Activated T-cell treated with anti-CD3 and anti-CD28 coated beads for 48 hours (primary cell): ENCODE measurements around the gene PDE4DIP.
"Not testable (repeated sequence)": the region's sequence is repeated elsewhere in the genome, so short reads cannot be mapped to it uniquely, and the experiment has no call there.

Source experiments
- DNase-seq: peaks from one replicate; pipeline ENCODE4 v3.0.0-alpha.2; 2020; ENCODE audit warnings: low read depth

Gene PDE4DIP

GRCh38 chr1:148921047-148921446, 76.8 kb downstream of the PDE4DIP start:
- DNase-seq, result not testable (repeated sequence)

GRCh38 chr1:148923798-148924197, 79.6 kb downstream of the PDE4DIP start:
- not testable (repeated sequence) for DNase-seq

- DNase-seq, result not testable (repeated sequence)
These were observed 83.4 kb downstream of the PDE4DIP start for GRCh38 chr1:148927645-148928044.

GRCh38 chr1:148929253-148929652, 85.0 kb downstream of the PDE4DIP start:
- DNase-seq, result not testable (repeated sequence)

- DNase-seq, result not testable (repeated sequence)
These were observed 91.3 kb downstream of the PDE4DIP start for GRCh38 chr1:148935381-148936002.

GRCh38 chr1:148942906-148943305, 98.7 kb downstream of the PDE4DIP start:
- not testable (repeated sequence) for DNase-seq

GRCh38 chr1:148945130-148945529, 100.9 kb downstream of the PDE4DIP start:
- not testable (repeated sequence) for DNase-seq

- not testable (repeated sequence) for DNase-seq
These were observed 104.5 kb downstream of the PDE4DIP start for GRCh38 chr1:148948768-148949167.

GRCh38 chr1:148951336-148952227, 107.4 kb downstream of the PDE4DIP start:
- peak; percentile 63 for DNase-seq

GRCh38 chr1:148952253-148952937, 108.2 kb downstream of the PDE4DIP start:
- peak; percentile 67 for DNase-seq

GRCh38 chr1:148952938-148953616, 108.8 kb downstream of the PDE4DIP start:
- DNase-seq, result peak; percentile 3

GRCh38 chr1:148953730-148954129, 109.5 kb downstream of the PDE4DIP start:
- DNase-seq, result not testable (repeated sequence)

GRCh38 chr1:148958343-148958742, 114.1 kb downstream of the PDE4DIP start:
- not testable (repeated sequence) for DNase-seq

GRCh38 chr1:148960212-148961000, 116.2 kb downstream of the PDE4DIP start:
- DNase-seq, result not testable (repeated sequence)

GRCh38 chr1:148962127-148962857, 118.1 kb downstream of the PDE4DIP start:
- not testable (repeated sequence) for DNase-seq

- not testable (repeated sequence) for DNase-seq
These were observed 121.9 kb downstream of the PDE4DIP start for GRCh38 chr1:148966084-148966483.

- not testable (repeated sequence) for DNase-seq
These were observed 123.4 kb downstream of the PDE4DIP start for GRCh38 chr1:148967580-148967979.

GRCh38 chr1:148968682-148969081, 124.5 kb downstream of the PDE4DIP start:
- DNase-seq, result not testable (repeated sequence)

- not testable (repeated sequence) for DNase-seq
These were observed 124.9 kb downstream of the PDE4DIP start for GRCh38 chr1:148969126-148969525.

- not testable (repeated sequence) for DNase-seq
These were observed 131.2 kb downstream of the PDE4DIP start for GRCh38 chr1:148975453-148975852.
